GM12878 (cell line): ENCODE data around the gene RNASEH2B. TPM values are rescaled to one million over a fixed set of nuclear protein-coding genes. Genes with fewer than 3 reads are reported as not detected.

ENCODE experiments used
- ATAC-seq: fragments of 200-7000 bp; cut with Tn5 transposase; 3 replicates; pipeline ENCODE4 v1.9.1; 2020; ENCODE audit warnings: mild to moderate bottlenecking, moderate library complexity
- BruUV-seq: library from RNA; stranded (reverse); fragments of 400-500 nt; replicated peaks from 2 replicates; lab custom pipeline; 2021; lab: Mats Ljungman, UMichigan
- CTCF ChIA-PET: fragments of 300-600 bp; sonication (Branson Sonifier 250); formaldehyde crosslinking; extraction: SDS; loops from one replicate; lab custom pipeline; 2021; ENCODE audit warnings: inconsistent platforms; lab: Yijun Ruan, JAX
- POLR2A ChIA-PET: fragments of 350-600 bp; formaldehyde crosslinking; extraction: SDS; loops from one replicate; lab custom pipeline; 2021; ENCODE audit warnings: inconsistent platforms; lab: Charles Lee
- RAD21 ChIA-PET: fragments of 300-600 bp; sonication (Branson Sonifier 250); formaldehyde crosslinking; loops from one replicate; lab custom pipeline; 2023; ENCODE audit warnings: antibody characterized with exemption; ENCODE audit not compliant: unreplicated experiment; lab: Charles Lee
- SMC1A ChIA-PET: fragments of 300-600 bp; sonication (Branson Sonifier 250); formaldehyde crosslinking; loops from one replicate; lab custom pipeline; 2023; ENCODE audit not compliant: unreplicated experiment, uncharacterized antibody; lab: Charles Lee
- DNase-seq: peaks from one replicate; pipeline ENCODE4 v3.0.0-alpha.2; 2011; ENCODE audit warnings: low read depth, low spot score
- FAIRE-seq: peaks from 3 replicates; lab custom pipeline; 2011; peaks lifted over from hg19 to GRCh38; lab: Jason Lieb, UNC
- H2AFZ ChIP-seq: 2 replicates; pipeline ENCODE4 v1.6.0; 2011; ENCODE audit warnings: low read depth, low read length, control low read depth; ENCODE audit not compliant: control insufficient read depth
- H3K27ac ChIP-seq: 2 replicates; pipeline ENCODE4 v1.5.1; 2011; ENCODE audit warnings: control low read depth; ENCODE audit not compliant: control insufficient read depth, insufficient read depth
- H3K27me3 ChIP-seq, 2 experiments: replicated peaks in 1 of 2; 2 replicates each; pipeline versions ENCODE4 v1.6.0 to v1.6.1; 2011; ENCODE audit warnings: low read length in 1 of 2; ENCODE audit not compliant: control insufficient read depth in 2 of 2, insufficient read depth in 2 of 2
- H3K36me3 ChIP-seq, 2 experiments: 2 replicates each; pipeline ENCODE4 v1.5.1; 2011; ENCODE audit warnings: low read length in 1 of 2; ENCODE audit not compliant: control insufficient read depth in 2 of 2, insufficient read depth in 2 of 2
- H3K4me1 ChIP-seq: 2 replicates; pipeline ENCODE4 v1.6.1; 2011; ENCODE audit warnings: mild to moderate bottlenecking, low read length, moderate library complexity, mixed read lengths; ENCODE audit not compliant: control insufficient read depth, insufficient read depth
- H3K4me2 ChIP-seq: 2 replicates; pipeline ENCODE4 v1.6.0; 2011; ENCODE audit warnings: control low read depth; ENCODE audit not compliant: control insufficient read depth, insufficient read depth
- H3K4me3 ChIP-seq: fragments of 200-600 bp; sonication (generic); 2 replicates; pipeline ENCODE4 v1.5.1; 2016
- H3K79me2 ChIP-seq: 2 replicates; pipeline ENCODE4 v1.6.0; 2011; ENCODE audit warnings: low read length; ENCODE audit not compliant: control insufficient read depth, insufficient read depth
- H3K9ac ChIP-seq: 2 replicates; pipeline ENCODE4 v1.8.0; 2011; ENCODE audit warnings: low read length, control low read depth, mixed read lengths; ENCODE audit not compliant: control insufficient read depth, insufficient read depth
- H3K9me3 ChIP-seq: replicated peaks from 3 replicates; pipeline ENCODE4 v1.5.1; 2011; ENCODE audit warnings: mild to moderate bottlenecking, low read length; ENCODE audit not compliant: control insufficient read depth, insufficient read depth
- H4K20me1 ChIP-seq: 2 replicates; pipeline ENCODE4 v1.6.0; 2011; ENCODE audit not compliant: control insufficient read depth, insufficient read depth
- BCL11A ChIP-seq: IDR thresholded peaks from 2 replicates; pipeline ENCODE4 v1.6.1; 2011; ENCODE audit warnings: low read depth, low read length
- BMI1 ChIP-seq: fragments of 450-650 bp; IDR thresholded peaks from 2 replicates; pipeline ENCODE4 v1.6.1; 2016; ENCODE audit warnings: mild to moderate bottlenecking, moderate library complexity, borderline replicate concordance
- FOXM1 ChIP-seq: IDR thresholded peaks from 2 replicates; pipeline ENCODE4 v1.6.1; 2012; ENCODE audit warnings: low read depth, mild to moderate bottlenecking, inconsistent platforms, low read length, moderate library complexity
- HDGF ChIP-seq: fragments of 450-650 bp; IDR thresholded peaks from 2 replicates; pipeline ENCODE4 v1.6.1; 2016; ENCODE audit warnings: antibody characterized with exemption
- NR2F1 ChIP-seq: fragments of 450-650 bp; conservative IDR thresholded peaks from 2 replicates; pipeline ENCODE4 v1.6.1; 2017; ENCODE audit warnings: mild to moderate bottlenecking
- PML ChIP-seq: IDR thresholded peaks from 2 replicates; pipeline ENCODE4 v1.6.1; 2012; ENCODE audit warnings: low read length, inconsistent platforms
- POLR2AphosphoS2 ChIP-seq: IDR thresholded peaks from 2 replicates; pipeline ENCODE4 v1.6.1; 2011; ENCODE audit warnings: low read depth, mild to moderate bottlenecking, low read length, improper control_type of control experiment, moderate library complexity
- RAD51 ChIP-seq: fragments of 450-650 bp; IDR thresholded peaks from 2 replicates; pipeline ENCODE4 v1.6.1; 2016; ENCODE audit warnings: moderate library complexity, mild to moderate bottlenecking, inconsistent platforms
- SRF ChIP-seq, 2 experiments: IDR thresholded peaks; 2 replicates each; pipeline ENCODE4 v1.6.1; 2011; ENCODE audit warnings: low read depth in 2 of 2, low read length in 2 of 2, mild to moderate bottlenecking in 1 of 2, moderate library complexity in 1 of 2
- TCF7 ChIP-seq: IDR thresholded peaks from 2 replicates; pipeline ENCODE4 v1.6.1; 2014; ENCODE audit warnings: antibody characterized with exemption, borderline replicate concordance
- YBX1 ChIP-seq: fragments of 450-650 bp; IDR thresholded peaks from 2 replicates; pipeline ENCODE4 v1.6.1; 2016; ENCODE audit warnings: antibody characterized with exemption
- YY1 ChIP-seq: IDR thresholded peaks from 2 replicates; pipeline ENCODE4 v1.6.1; 2011; ENCODE audit warnings: low read depth, mild to moderate bottlenecking, low read length
- ZNF24 ChIP-seq: fragments of 450-650 bp; IDR thresholded peaks from 2 replicates; pipeline ENCODE4 v1.6.1; 2017; ENCODE audit warnings: antibody characterized with exemption, mild to moderate bottlenecking
- ZZZ3 ChIP-seq: IDR thresholded peaks from 2 replicates; pipeline ENCODE4 v1.6.1; 2011; ENCODE audit warnings: low read depth; ENCODE audit not compliant: control insufficient read depth, insufficient read length
- WGBS: methylation state at CpG from one replicate; pipeline ENCODE4 v1.1.6; 2016; ENCODE audit warnings: low lambda C conversion rate; ENCODE audit not compliant: insufficient replicate concordance, insufficient coverage; ENCODE audit errors: missing lambda C conversion rate; 5-methylcytosine and 5-hydroxymethylcytosine counted together
- in situ Hi-C: fragments of 300-500 bp; cut with MboI; formaldehyde crosslinking; loops from 9 replicates; pipeline ENCODE4 v1.14.3; 2018; ENCODE audit warnings: mixed read lengths
- intact Hi-C: fragments of 100-400 bp; cut with micrococcal nuclease; formaldehyde crosslinking; loops from one replicate; pipeline ENCODE4 v1.14.2; 2022; ENCODE audit not compliant: unreplicated experiment
- polyA plus RNA-seq, 11 experiments: library from polyadenylated mRNA; depleted of rRNA in 4 of 11; unstranded in 6 of 11; stranded (reverse) in 5 of 11; fragments of >200 nt; fragmentation: Nextera tagmentation in 4 of 11; fragmentation: Illumina TruSeq in 1 of 11; extraction: Ambion mirVana in 4 of 11; extraction: Trizol in 1 of 11; gene quantifications; 1 replicate in 1 of 11; 2 replicates in 10 of 11; pipeline versions ENCODE4 v1.2.1 to v1.2.3, GENCODE V29; 2011 to 2016; ENCODE audit warnings: inconsistent platforms in 2 of 11, missing spikeins in 2 of 11, low read depth in 1 of 11
- total RNA-seq, 4 experiments: library from RNA; depleted of rRNA in 3 of 4; stranded (reverse); fragments of >200 nt in 3 of 4; fragmentation: Illumina TruSeq in 1 of 4; extraction: Trizol in 1 of 4; gene quantifications; 2 replicates each; pipeline versions ENCODE4 v1.2.1 to v1.2.3, GENCODE V29; 2013 to 2021
- TF ChIP-seq, protein P1 (sequence below): fragments of 450-650 bp; IDR thresholded peaks from 2 replicates; pipeline ENCODE4 v1.6.1; 2016; ENCODE audit warnings: mild to moderate bottlenecking
- TF ChIP-seq, protein P2 (sequence below): fragments of 450-650 bp; formaldehyde crosslinking; IDR thresholded peaks from 2 replicates; pipeline ENCODE4 v1.5.0; 2022; ENCODE audit warnings: mild to moderate bottlenecking, missing genetic modification characterization
- TF ChIP-seq, protein P3 (sequence below): IDR thresholded peaks from 2 replicates; pipeline ENCODE4 v1.6.1; 2011; ENCODE audit warnings: borderline replicate concordance, low read depth, mild to moderate bottlenecking, moderate library complexity, low read length; ENCODE audit not compliant: insufficient read depth, poor library complexity, severe bottlenecking

RNASEH2B gene
- total and polyA plus RNA-seq, 10 of the 15 experiments (the other 5 are each of a cell fraction or from before 2014, with no cell fraction given) = 64.9 to 148 (median 97.3) TPM

DNA sequence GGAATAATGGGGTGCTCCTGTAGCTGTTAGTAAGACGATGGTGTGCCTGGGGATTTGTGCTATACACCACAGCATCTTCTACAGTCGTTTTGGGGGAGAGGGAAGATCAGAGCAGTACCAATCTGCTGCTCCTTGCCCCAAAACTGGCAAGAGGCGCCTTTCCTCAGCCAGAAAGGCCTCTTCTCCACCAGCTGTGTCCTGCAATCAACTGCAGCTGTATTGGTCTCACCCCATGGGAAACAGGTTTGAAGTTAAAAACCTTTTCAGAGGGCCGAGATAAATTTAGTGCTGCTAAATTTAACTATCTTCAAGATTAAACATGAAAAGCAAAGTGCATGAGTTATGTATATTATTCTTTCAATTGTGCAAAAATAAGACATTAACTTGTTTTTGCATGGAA lies 1.2 kb upstream of the RNASEH2B start:
- Histone ChIP-seq H3K27ac (0 out of 2 replicates have a peak overlapping the region, but pooled peaks have one; percentile 16), H3K9me3 (no peaks in the 10 kb centered on the region), H4K20me1 (no peaks in the 10 kb centered on the region), H3K79me2 (peaks cover 41% of the 10 kb centered on the region), H3K9ac (peak overlapping the region; percentile 100), H3K4me3 (no peak overlapping the region), H3K36me3 (no peaks in the 10 kb centered on the region), H3K4me2 (peak overlapping the region; percentile 98), H3K27me3 (no peaks in the 10 kb centered on the region), H3K4me1 (peaks cover 11% of the 10 kb centered on the region; the same call in 1 of the 2 replicates), H2AFZ (peak overlapping the region; percentile 68)
- 6% methylated on average over 4 of the region's 4 CpGs for WGBS
- ChIA-PET CTCF (interaction anchor here (0.9 to 5.4 kb wide), 5 partner anchors 10 to 932 kb away, joined by 3 to 85 read pairs (median 5); no protein-coding TSS in a partner anchor), POLR2A (interaction anchor here (0.7 to 5.3 kb wide), 4 partner anchors 9 to 16 kb away, joined by 3 to 39 read pairs (median 6); no protein-coding TSS in a partner anchor), RAD21 (interaction anchor here (1.5 to 2.8 kb wide), 4 partner anchors 13 to 108 kb away, joined by 3 to 23 read pairs (median 4); no protein-coding TSS in a partner anchor), SMC1A (interaction anchor here (1.0 to 7.8 kb wide), 4 partner anchors 8 to 16 kb away, joined by 4 to 141 read pairs (median 5); no protein-coding TSS in a partner anchor)
- no TSS peak for BruUV-seq
- intact Hi-C loops = no loop called here
- DNase-seq (no peak), ATAC-seq (no peak), FAIRE-seq (no peak)
- TF ChIP-seq RAD51 (no peak), TCF7 (no peak), ZZZ3 (no peak), NR2F1 (no peak), BCL11A (no peak), HDGF (no peak), BMI1 (no peak), YY1 (no peak), POLR2AphosphoS2 (no peak), ZNF24 (no peak), YBX1 (no peak), FOXM1 (no peak), PML (no peak), SRF (IDR thresholded peaks at IDR 0.05; ENCODE audit: low read depth in 2 of 2, low read length in 2 of 2) (no peak)
- TF ChIP-seq, protein P1, sequence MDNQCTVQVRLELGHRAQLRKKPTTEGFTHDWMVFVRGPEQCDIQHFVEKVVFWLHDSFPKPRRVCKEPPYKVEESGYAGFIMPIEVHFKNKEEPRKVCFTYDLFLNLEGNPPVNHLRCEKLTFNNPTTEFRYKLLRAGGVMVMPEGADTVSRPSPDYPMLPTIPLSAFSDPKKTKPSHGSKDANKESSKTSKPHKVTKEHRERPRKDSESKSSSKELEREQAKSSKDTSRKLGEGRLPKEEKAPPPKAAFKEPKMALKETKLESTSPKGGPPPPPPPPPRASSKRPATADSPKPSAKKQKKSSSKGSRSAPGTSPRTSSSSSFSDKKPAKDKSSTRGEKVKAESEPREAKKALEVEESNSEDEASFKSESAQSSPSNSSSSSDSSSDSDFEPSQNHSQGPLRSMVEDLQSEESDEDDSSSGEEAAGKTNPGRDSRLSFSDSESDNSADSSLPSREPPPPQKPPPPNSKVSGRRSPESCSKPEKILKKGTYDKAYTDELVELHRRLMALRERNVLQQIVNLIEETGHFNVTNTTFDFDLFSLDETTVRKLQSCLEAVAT = no peak
- TF ChIP-seq, protein P2, sequence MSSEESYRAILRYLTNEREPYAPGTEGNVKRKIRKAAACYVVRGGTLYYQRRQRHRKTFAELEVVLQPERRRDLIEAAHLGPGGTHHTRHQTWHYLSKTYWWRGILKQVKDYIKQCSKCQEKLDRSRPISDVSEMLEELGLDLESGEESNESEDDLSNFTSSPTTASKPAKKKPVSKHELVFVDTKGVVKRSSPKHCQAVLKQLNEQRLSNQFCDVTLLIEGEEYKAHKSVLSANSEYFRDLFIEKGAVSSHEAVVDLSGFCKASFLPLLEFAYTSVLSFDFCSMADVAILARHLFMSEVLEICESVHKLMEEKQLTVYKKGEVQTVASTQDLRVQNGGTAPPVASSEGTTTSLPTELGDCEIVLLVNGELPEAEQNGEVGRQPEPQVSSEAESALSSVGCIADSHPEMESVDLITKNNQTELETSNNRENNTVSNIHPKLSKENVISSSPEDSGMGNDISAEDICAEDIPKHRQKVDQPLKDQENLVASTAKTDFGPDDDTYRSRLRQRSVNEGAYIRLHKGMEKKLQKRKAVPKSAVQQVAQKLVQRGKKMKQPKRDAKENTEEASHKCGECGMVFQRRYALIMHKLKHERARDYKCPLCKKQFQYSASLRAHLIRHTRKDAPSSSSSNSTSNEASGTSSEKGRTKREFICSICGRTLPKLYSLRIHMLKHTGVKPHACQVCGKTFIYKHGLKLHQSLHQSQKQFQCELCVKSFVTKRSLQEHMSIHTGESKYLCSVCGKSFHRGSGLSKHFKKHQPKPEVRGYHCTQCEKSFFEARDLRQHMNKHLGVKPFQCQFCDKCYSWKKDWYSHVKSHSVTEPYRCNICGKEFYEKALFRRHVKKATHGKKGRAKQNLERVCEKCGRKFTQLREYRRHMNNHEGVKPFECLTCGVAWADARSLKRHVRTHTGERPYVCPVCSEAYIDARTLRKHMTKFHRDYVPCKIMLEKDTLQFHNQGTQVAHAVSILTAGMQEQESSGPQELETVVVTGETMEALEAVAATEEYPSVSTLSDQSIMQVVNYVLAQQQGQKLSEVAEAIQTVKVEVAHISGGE (CRISPR knock-in tag) = no peak
- TF ChIP-seq, protein P3, sequence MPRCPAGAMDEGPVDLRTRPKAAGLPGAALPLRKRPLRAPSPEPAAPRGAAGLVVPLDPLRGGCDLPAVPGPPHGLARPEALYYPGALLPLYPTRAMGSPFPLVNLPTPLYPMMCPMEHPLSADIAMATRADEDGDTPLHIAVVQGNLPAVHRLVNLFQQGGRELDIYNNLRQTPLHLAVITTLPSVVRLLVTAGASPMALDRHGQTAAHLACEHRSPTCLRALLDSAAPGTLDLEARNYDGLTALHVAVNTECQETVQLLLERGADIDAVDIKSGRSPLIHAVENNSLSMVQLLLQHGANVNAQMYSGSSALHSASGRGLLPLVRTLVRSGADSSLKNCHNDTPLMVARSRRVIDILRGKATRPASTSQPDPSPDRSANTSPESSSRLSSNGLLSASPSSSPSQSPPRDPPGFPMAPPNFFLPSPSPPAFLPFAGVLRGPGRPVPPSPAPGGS = no peak
- in situ Hi-C loops = loop anchor here (5.0 kb wide), 1 partner anchor 911 kb away; the partner anchor contains the start of gene TRIM13
